MM.1S (cell line): ENCODE results near the gene SSBP2.

Experiments
- CTCF ChIP-seq: fragments of 300-600 bp; sonication (generic); IDR thresholded peaks from 2 replicates; pipeline ENCODE4 v1.5.1; 2016; ENCODE audit warnings: antibody characterized with exemption, low read length, mixed read lengths
- EZH2 ChIP-seq: fragments of 300-600 bp; sonication (generic); optimal IDR thresholded peaks from 2 replicates; pipeline ENCODE3; 2017; ENCODE audit warnings: low read depth, mild to moderate bottlenecking, antibody characterized with exemption, low read length, mixed read lengths
- EZH2phosphoT487 ChIP-seq: fragments of 300-600 bp; sonication (generic); IDR thresholded peaks from 2 replicates; pipeline ENCODE4 v1.6.1; 2018; ENCODE audit warnings: antibody characterized with exemption, low read length

- TF ChIP-seq CTCF: no peak
- TF ChIP-seq EZH2: no peak
- TF ChIP-seq EZH2phosphoT487: no peak
Observed at GRCh38 chr5:81542242-81542641, 208.7 kb downstream of the SSBP2 start.
